PC-9 (cell line): Measurements from ENCODE around the gene RASSF4. TPM values are rescaled to one million over a fixed set of nuclear protein-coding genes. Genes with fewer than 3 reads are reported as not detected.
A peak's percentile ranks its signal among the peaks of the same experiment; 100 is the strongest.

ENCODE experiments used
- BruUV-seq: library from RNA; stranded (reverse); fragments of 400-500 nt; replicated peaks from 2 replicates; lab custom pipeline; 2021; lab: Mats Ljungman, UMichigan
- CTCF ChIA-PET: fragments of 300-600 bp; sonication (Branson Sonifier 250); formaldehyde crosslinking; loops from one replicate; lab custom pipeline; 2022; ENCODE audit warnings: antibody characterized with exemption; lab: Charles Lee
- POLR2A ChIA-PET: fragments of 300-600 bp; sonication (Branson Sonifier 250); formaldehyde crosslinking; loops from one replicate; lab custom pipeline; 2022; ENCODE audit warnings: antibody characterized with exemption; ENCODE audit not compliant: unreplicated experiment; lab: Charles Lee
- DNase-seq, 2 experiments: peaks; one replicate each; pipeline versions ENCODE4 v3.0.0 to v3.0.0-alpha.2; 2015 to 2022; ENCODE audit warnings: mixed read lengths in 1 of 2
- H2AFZ ChIP-seq: fragments of 200-600 bp; sonication (generic); 2 replicates; pipeline ENCODE4 v1.8.1; 2017; ENCODE audit warnings: antibody characterized with exemption
- H3F3A ChIP-seq: fragments of 200-600 bp; sonication (generic); 2 replicates; pipeline ENCODE4 v1.8.1; 2017; ENCODE audit warnings: antibody characterized with exemption, mild to moderate bottlenecking, low read depth; ENCODE audit not compliant: insufficient read depth
- H3K27ac ChIP-seq: fragments of 200-600 bp; sonication (generic); 2 replicates; pipeline ENCODE4 v1.6.1; 2016; ENCODE audit warnings: mixed run types
- H3K27me3 ChIP-seq: fragments of 200-600 bp; sonication (generic); 2 replicates; pipeline ENCODE4 v1.6.1; 2016; ENCODE audit warnings: low read depth, mixed run types; ENCODE audit not compliant: insufficient read depth
- H3K36me3 ChIP-seq: fragments of 200-600 bp; sonication (generic); 2 replicates; pipeline ENCODE4 v1.6.1; 2016; ENCODE audit warnings: low read depth, mixed run types
- H3K4me1 ChIP-seq: fragments of 200-600 bp; sonication (generic); replicated peaks from 2 replicates; pipeline ENCODE4 v1.6.1; 2016; ENCODE audit warnings: mixed run types; ENCODE audit not compliant: insufficient read depth
- H3K4me2 ChIP-seq: fragments of 200-600 bp; sonication (generic); 2 replicates; pipeline ENCODE4 v1.6.1; 2017; ENCODE audit warnings: mixed run types
- H3K4me3 ChIP-seq: fragments of 200-600 bp; sonication (generic); 2 replicates; pipeline ENCODE4 v1.6.1; 2016; ENCODE audit warnings: mixed run types
- H3K79me2 ChIP-seq: fragments of 200-600 bp; sonication (generic); 2 replicates; pipeline ENCODE4 v1.6.1; 2017; ENCODE audit warnings: low read depth, mixed run types
- H3K9me2 ChIP-seq: fragments of 200-600 bp; sonication (generic); 2 replicates; pipeline ENCODE4 v1.8.1; 2017; ENCODE audit warnings: mild to moderate bottlenecking; ENCODE audit not compliant: insufficient read depth
- H3K9me3 ChIP-seq: fragments of 200-600 bp; sonication (generic); 2 replicates; pipeline ENCODE4 v1.8.1; 2016; ENCODE audit warnings: low read depth; ENCODE audit not compliant: insufficient read depth
- H4K20me1 ChIP-seq: fragments of 200-600 bp; sonication (generic); 2 replicates; pipeline ENCODE4 v1.8.1; 2017; ENCODE audit not compliant: insufficient read depth
- EZH2 ChIP-seq: fragments of 200-600 bp; sonication (generic); IDR thresholded peaks from 2 replicates; pipeline ENCODE4 v1.8.0; 2017; ENCODE audit warnings: antibody characterized with exemption, low read depth
- intact Hi-C: fragments of 100-400 bp; cut with micrococcal nuclease; formaldehyde crosslinking; loops from one replicate; pipeline ENCODE4 v1.10.0; 2022; ENCODE audit not compliant: unreplicated experiment
- total RNA-seq: library from RNA; stranded (reverse); gene quantifications from 2 replicates; pipeline ENCODE4 v1.2.3, GENCODE V29; 2021
- TF ChIP-seq, protein P1 (sequence below): fragments of 200-600 bp; sonication (generic); conservative IDR thresholded peaks from 2 replicates; pipeline ENCODE4 v1.6.1; 2017; ENCODE audit warnings: mixed run types, antibody characterized with exemption, mild to moderate bottlenecking, moderate library complexity

RASSF4 gene
- total RNA-seq, 1 experiment from 2014 or later = 6.5 TPM

GRCh38 chr10:44981172-44982113, 21.8 kb downstream of the RASSF4 start:
- H3K4me1 ChIP-seq = peaks cover 67% of the 10 kb centered on the region
- intact Hi-C loops = loop anchor here (1.0 kb wide), 1 partner anchor 15 kb away; no protein-coding TSS in a partner anchor
- H3K36me3 ChIP-seq = no peaks in the 10 kb centered on the region
- peak; percentile 65 to 91 for DNase-seq
- ChIA-PET POLR2A (interaction anchor here (0.6 to 1.0 kb wide), 2 partner anchors 13 to 20 kb away, joined by 5 to 10 read pairs; no protein-coding TSS in a partner anchor), CTCF (interaction anchor here (1.4 kb wide), 1 partner anchor 20 kb away, joined by 6 read pairs; no protein-coding TSS in a partner anchor)
- H3K27me3 ChIP-seq = no peaks in the 10 kb centered on the region
- BruUV-seq = TSS peak; percentile 35
- H3K27ac ChIP-seq = peak overlapping the region; percentile 92
- H4K20me1 ChIP-seq = peaks cover 4% of the 10 kb centered on the region; the same call in 1 of the 2 replicates
- peak overlapping the region; percentile 30; the same call in 1 of the 2 replicates for H3K4me3 ChIP-seq
- peaks cover 24% of the 10 kb centered on the region; the same call in 1 of the 2 replicates for H3F3A ChIP-seq
- no peak for TF ChIP-seq EZH2
- TF ChIP-seq, protein P1, sequence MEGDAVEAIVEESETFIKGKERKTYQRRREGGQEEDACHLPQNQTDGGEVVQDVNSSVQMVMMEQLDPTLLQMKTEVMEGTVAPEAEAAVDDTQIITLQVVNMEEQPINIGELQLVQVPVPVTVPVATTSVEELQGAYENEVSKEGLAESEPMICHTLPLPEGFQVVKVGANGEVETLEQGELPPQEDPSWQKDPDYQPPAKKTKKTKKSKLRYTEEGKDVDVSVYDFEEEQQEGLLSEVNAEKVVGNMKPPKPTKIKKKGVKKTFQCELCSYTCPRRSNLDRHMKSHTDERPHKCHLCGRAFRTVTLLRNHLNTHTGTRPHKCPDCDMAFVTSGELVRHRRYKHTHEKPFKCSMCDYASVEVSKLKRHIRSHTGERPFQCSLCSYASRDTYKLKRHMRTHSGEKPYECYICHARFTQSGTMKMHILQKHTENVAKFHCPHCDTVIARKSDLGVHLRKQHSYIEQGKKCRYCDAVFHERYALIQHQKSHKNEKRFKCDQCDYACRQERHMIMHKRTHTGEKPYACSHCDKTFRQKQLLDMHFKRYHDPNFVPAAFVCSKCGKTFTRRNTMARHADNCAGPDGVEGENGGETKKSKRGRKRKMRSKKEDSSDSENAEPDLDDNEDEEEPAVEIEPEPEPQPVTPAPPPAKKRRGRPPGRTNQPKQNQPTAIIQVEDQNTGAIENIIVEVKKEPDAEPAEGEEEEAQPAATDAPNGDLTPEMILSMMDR = no peak
- peak overlapping the region; percentile 74 for H2AFZ ChIP-seq
- no peaks in the 10 kb centered on the region for H3K9me2 ChIP-seq
- H3K4me2 ChIP-seq = peak overlapping the region; percentile 81
- peaks cover 21% of the 10 kb centered on the region for H3K79me2 ChIP-seq
- no peaks in the 10 kb centered on the region for H3K9me3 ChIP-seq

DNA sequence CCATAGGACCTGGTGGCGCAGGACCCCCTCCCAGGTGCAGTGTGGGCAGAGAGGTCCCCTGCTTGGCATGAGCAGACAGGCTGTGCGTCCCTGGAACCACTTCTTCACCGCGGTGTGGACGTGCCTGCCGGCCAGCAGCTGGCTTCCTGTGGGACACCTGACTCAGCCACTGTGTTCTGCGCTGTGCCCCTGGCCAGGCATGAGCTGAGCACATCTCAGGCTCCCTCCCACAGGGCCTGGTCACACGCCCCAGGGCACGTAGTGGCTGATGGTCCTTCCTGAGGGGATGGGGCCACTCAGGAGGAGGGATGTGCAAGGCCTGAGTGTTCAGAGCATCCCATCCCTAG, 22.5 kb downstream of the RASSF4 start:
- POLR2A ChIA-PET = no interaction called here
- intact Hi-C loops = loop anchor here (1.0 kb wide), 1 partner anchor 14 kb away; no protein-coding TSS in a partner anchor
- peaks cover 60% of the 10 kb centered on the region for H3K4me1 ChIP-seq

DNA sequence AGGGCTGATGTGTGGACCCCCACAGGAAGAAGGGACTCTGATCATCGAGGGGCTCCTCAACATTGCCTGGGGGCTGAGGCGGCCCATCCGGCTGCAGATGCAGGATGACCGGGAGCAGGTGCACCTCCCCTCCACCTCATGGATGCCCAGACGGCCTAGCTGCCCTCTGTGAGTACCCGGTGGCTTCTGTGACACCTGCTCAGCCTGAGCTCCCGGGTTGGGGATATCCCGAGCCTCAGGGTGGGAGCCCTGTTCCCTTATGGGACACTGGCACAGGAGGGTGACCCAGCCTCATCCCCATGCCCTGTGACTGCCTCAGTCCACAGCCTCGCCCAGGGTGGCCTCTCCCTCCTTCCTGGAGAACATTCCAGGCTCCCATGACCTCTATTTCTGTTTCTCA, 22.9 kb downstream of the RASSF4 start:
- H3K4me2 ChIP-seq = peak overlapping the region; percentile 81
- no TSS peak for BruUV-seq

More for the DNA sequence above, 22.5 kb downstream of the RASSF4 start:
- Histone ChIP-seq H3K27ac (peak overlapping the region; percentile 92), H3K79me2 (peaks cover 14% of the 10 kb centered on the region), H3K9me2 (no peaks in the 10 kb centered on the region), H2AFZ (peak overlapping the region; percentile 74; the same call in 1 of the 2 replicates), H3K9me3 (no peaks in the 10 kb centered on the region), H3K4me3 (no peak overlapping the region), H3K4me2 (peak overlapping the region; percentile 81), H3K27me3 (no peaks in the 10 kb centered on the region), H3K36me3 (no peaks in the 10 kb centered on the region), H3F3A (peaks cover 24% of the 10 kb centered on the region; the same call in 1 of the 2 replicates), H4K20me1 (no peaks in the 10 kb centered on the region)
- no TSS peak for BruUV-seq
- no peak for TF ChIP-seq EZH2
- TF ChIP-seq, protein P1 = no peak
- DNase-seq = peak in 1 of 2 experiments; percentile 63
- CTCF ChIA-PET = no interaction called here

More for the DNA sequence above, 22.9 kb downstream of the RASSF4 start:
- Histone ChIP-seq H3K27me3 (no peaks in the 10 kb centered on the region), H2AFZ (no peak overlapping the region), H3K27ac (peak overlapping the region; percentile 92), H3F3A (peaks cover 24% of the 10 kb centered on the region; the same call in 1 of the 2 replicates), H3K4me3 (no peak overlapping the region), H4K20me1 (no peaks in the 10 kb centered on the region), H3K4me1 (peaks cover 56% of the 10 kb centered on the region), H3K79me2 (peaks cover 10% of the 10 kb centered on the region), H3K36me3 (no peaks in the 10 kb centered on the region), H3K9me3 (no peaks in the 10 kb centered on the region), H3K9me2 (no peaks in the 10 kb centered on the region)
- ChIA-PET CTCF (no interaction called here), POLR2A (no interaction called here)
- no peak for TF ChIP-seq EZH2
- TF ChIP-seq, protein P1 = no peak
- DNase-seq = no peak
- intact Hi-C loops = loop anchor here (1.0 kb wide), 1 partner anchor 14 kb away; no protein-coding TSS in a partner anchor
